ENCODE measurements around the gene FSIP1.

FSIP1 gene

GRCh38 chr15:39579487-39580116, 203.0 kb downstream of the FSIP1 start:
- no peak overlapping the region for H3K18ac ChIP-seq (ENCODE audit: low read length)
- peaks cover 16% of the 10 kb centered on the region for H3K79me2 ChIP-seq (ENCODE audit: control insufficient read depth, insufficient read depth, low read length, poor library complexity)
- peak overlapping the region; percentile 38 for H4K91ac ChIP-seq (ENCODE audit: low read depth, low read length)
- H4K8ac ChIP-seq (ENCODE audit: low read depth, low read length), result no peak overlapping the region
- H3K23ac ChIP-seq (ENCODE audit: low read length), result no peak overlapping the region
- H2BK12ac ChIP-seq (ENCODE audit: low read length), result no peak overlapping the region
- no peak overlapping the region for H3K9ac ChIP-seq (ENCODE audit: low read length)
- DNase-seq, result peak; percentile 78 to 85
- peaks cover 14 to 17% of the 10 kb centered on the region in 2 experiments for H3K36me3 ChIP-seq (ENCODE audit: control insufficient read depth in 1 of 2, insufficient read depth in 2 of 2, low read length in 2 of 2)
- no peak overlapping the region for H4K12ac ChIP-seq (ENCODE audit: low read depth, low read length)
- H3K27ac ChIP-seq (ENCODE audit: low read depth, low read length), result peak overlapping the region; percentile 83
- H3K14ac ChIP-seq (ENCODE audit: low read length), result no peak overlapping the region
- no peak overlapping the region for H3K4ac ChIP-seq (ENCODE audit: low read depth, low read length)
- H2AK5ac ChIP-seq (ENCODE audit: low read length), result no peak overlapping the region
- peaks cover 13 to 19% of the 10 kb centered on the region in 2 experiments for H3K4me1 ChIP-seq (ENCODE audit: control insufficient read depth in 1 of 2, insufficient read depth in 2 of 2, low read length in 2 of 2)
- H3K4me2 ChIP-seq (ENCODE audit: low read length), result peak overlapping the region; percentile 98
- no peak overlapping the region for H2AFZ ChIP-seq (ENCODE audit: insufficient read depth, low read length, poor library complexity)
- peak overlapping the region; percentile 14 for H2BK120ac ChIP-seq (ENCODE audit: insufficient read depth, low read length, poor library complexity)
- WGBS (ENCODE audit: extremely low coverage, insufficient coverage, insufficient read length), result no CpG with 5 or more reads among the region's 18 CpGs
- no peaks in the 10 kb centered on the region for H3K27me3 ChIP-seq (ENCODE audit: insufficient read depth, low read length)
- H3K4me3 ChIP-seq (ENCODE audit: low read depth, low read length), result no peak overlapping the region
- H2BK5ac ChIP-seq (ENCODE audit: low read depth, low read length, poor library complexity), result peak overlapping the region; percentile 26
- H3K79me1 ChIP-seq (ENCODE audit: low read length), result peaks cover 15% of the 10 kb centered on the region
- H3K9me3 ChIP-seq (ENCODE audit: insufficient read depth, low read depth, low read length), result peaks cover 4% of the 10 kb centered on the region

GRCh38 chr15:39578851-39579486, 203.7 kb downstream of the FSIP1 start:
- no peak overlapping the region for H3K18ac ChIP-seq (ENCODE audit: low read length)
- peaks cover 15% of the 10 kb centered on the region for H3K79me1 ChIP-seq (ENCODE audit: low read length)
- no peak overlapping the region for H2AK5ac ChIP-seq (ENCODE audit: low read length)
- H3K4me3 ChIP-seq (ENCODE audit: low read depth, low read length), result no peak overlapping the region
- peaks cover 4% of the 10 kb centered on the region for H3K9me3 ChIP-seq (ENCODE audit: insufficient read depth, low read depth, low read length)
- peak overlapping the region; percentile 63 for H2BK12ac ChIP-seq (ENCODE audit: low read length)
- H4K8ac ChIP-seq (ENCODE audit: low read depth, low read length), result no peak overlapping the region
- WGBS (ENCODE audit: extremely low coverage, insufficient coverage, insufficient read length), result no CpG with 5 or more reads among the region's 5 CpGs
- no peak overlapping the region for H2BK5ac ChIP-seq (ENCODE audit: low read depth, low read length, poor library complexity)
- H2BK120ac ChIP-seq (ENCODE audit: insufficient read depth, low read length, poor library complexity), result peak overlapping the region; percentile 56
- H3K14ac ChIP-seq (ENCODE audit: low read length), result no peak overlapping the region
- H3K27me3 ChIP-seq (ENCODE audit: insufficient read depth, low read length), result no peaks in the 10 kb centered on the region
- no peak for DNase-seq
- H3K4me1 ChIP-seq (ENCODE audit: control insufficient read depth in 1 of 2, insufficient read depth in 2 of 2, low read length in 2 of 2), result peaks cover 11 to 17% of the 10 kb centered on the region in 2 experiments
- no peak overlapping the region for H3K9ac ChIP-seq (ENCODE audit: low read length)
- H3K27ac ChIP-seq (ENCODE audit: low read depth, low read length), result no peak overlapping the region
- H3K4ac ChIP-seq (ENCODE audit: low read depth, low read length), result no peak overlapping the region
- H3K4me2 ChIP-seq (ENCODE audit: low read length), result no peak overlapping the region
- H4K12ac ChIP-seq (ENCODE audit: low read depth, low read length), result no peak overlapping the region
- H2AFZ ChIP-seq (ENCODE audit: insufficient read depth, low read length, poor library complexity), result no peak overlapping the region
- H3K36me3 ChIP-seq (ENCODE audit: control insufficient read depth in 1 of 2, insufficient read depth in 2 of 2, low read length in 2 of 2), result peaks cover 11 to 14% of the 10 kb centered on the region in 2 experiments
- no peak overlapping the region for H4K91ac ChIP-seq (ENCODE audit: low read depth, low read length)
- H3K23ac ChIP-seq (ENCODE audit: low read length), result no peak overlapping the region
- H3K79me2 ChIP-seq (ENCODE audit: control insufficient read depth, insufficient read depth, low read length, poor library complexity), result peaks cover 16% of the 10 kb centered on the region

- H4K91ac ChIP-seq (ENCODE audit: low read depth, low read length), result no peak overlapping the region
- no peaks in the 10 kb centered on the region for H3K79me2 ChIP-seq (ENCODE audit: control insufficient read depth, insufficient read depth, low read length, poor library complexity)
- H3K4me2 ChIP-seq (ENCODE audit: low read length), result no peak overlapping the region
- no peaks in the 10 kb centered on the region for H3K27me3 ChIP-seq (ENCODE audit: insufficient read depth, low read length)
- no CpG with 5 or more reads among the region's 6 CpGs for WGBS (ENCODE audit: extremely low coverage, insufficient coverage, insufficient read length)
- H4K8ac ChIP-seq (ENCODE audit: low read depth, low read length), result no peak overlapping the region
- no peak overlapping the region for H2BK12ac ChIP-seq (ENCODE audit: low read length)
- peaks cover 3% of the 10 kb centered on the region for H3K79me1 ChIP-seq (ENCODE audit: low read length)
- no peak overlapping the region for H3K27ac ChIP-seq (ENCODE audit: low read depth, low read length)
- H3K23ac ChIP-seq (ENCODE audit: low read length), result no peak overlapping the region
- no peak overlapping the region for H2BK5ac ChIP-seq (ENCODE audit: low read depth, low read length, poor library complexity)
- no peak overlapping the region for H3K9ac ChIP-seq (ENCODE audit: low read length)
- no peak overlapping the region for H3K14ac ChIP-seq (ENCODE audit: low read length)
- no peaks in the 10 kb centered on the region for H3K36me3 ChIP-seq (ENCODE audit: control insufficient read depth in 1 of 2, insufficient read depth in 2 of 2, low read length in 2 of 2)
- H3K4me3 ChIP-seq (ENCODE audit: low read depth, low read length), result no peak overlapping the region
- no peaks in the 10 kb centered on the region for H3K9me3 ChIP-seq (ENCODE audit: insufficient read depth, low read depth, low read length)
- H2AK5ac ChIP-seq (ENCODE audit: low read length), result no peak overlapping the region
- no peak overlapping the region for H2AFZ ChIP-seq (ENCODE audit: insufficient read depth, low read length, poor library complexity)
- H3K18ac ChIP-seq (ENCODE audit: low read length), result no peak overlapping the region
- no peak overlapping the region for H4K12ac ChIP-seq (ENCODE audit: low read depth, low read length)
- H3K4ac ChIP-seq (ENCODE audit: low read depth, low read length), result no peak overlapping the region
- H2BK120ac ChIP-seq (ENCODE audit: insufficient read depth, low read length, poor library complexity), result no peak overlapping the region
- H3K4me1 ChIP-seq (ENCODE audit: control insufficient read depth in 1 of 2, insufficient read depth in 2 of 2, low read length in 2 of 2), result peaks cover 2 to 6% of the 10 kb centered on the region in 2 experiments
- DNase-seq, result no peak
These were observed 207.5 kb downstream of the FSIP1 start for GRCh38 chr15:39575180-39575579.

- Histone ChIP-seq H4K8ac (ENCODE audit: low read depth, low read length) (no peak overlapping the region), H3K9ac (ENCODE audit: low read length) (no peak overlapping the region), H2BK12ac (ENCODE audit: low read length) (no peak overlapping the region), H3K4me1 (ENCODE audit: control insufficient read depth in 1 of 2, insufficient read depth in 2 of 2, low read length in 2 of 2) (peaks cover 5 to 9% of the 10 kb centered on the region in 2 experiments), H3K27me3 (ENCODE audit: insufficient read depth, low read length) (no peaks in the 10 kb centered on the region), H2BK120ac (ENCODE audit: insufficient read depth, low read length, poor library complexity) (no peak overlapping the region), H2AFZ (ENCODE audit: insufficient read depth, low read length, poor library complexity) (no peak overlapping the region), H2BK5ac (ENCODE audit: low read depth, low read length, poor library complexity) (no peak overlapping the region), H2AK5ac (ENCODE audit: low read length) (no peak overlapping the region), H3K79me2 (ENCODE audit: control insufficient read depth, insufficient read depth, low read length, poor library complexity) (no peaks in the 10 kb centered on the region), H3K4me2 (ENCODE audit: low read length) (no peak overlapping the region), H3K4ac (ENCODE audit: low read depth, low read length) (no peak overlapping the region), H3K9me3 (ENCODE audit: insufficient read depth, low read depth, low read length) (no peaks in the 10 kb centered on the region), H3K79me1 (ENCODE audit: low read length) (peaks cover 3% of the 10 kb centered on the region), H3K36me3 (ENCODE audit: control insufficient read depth in 1 of 2, insufficient read depth in 2 of 2, low read length in 2 of 2) (no peaks in the 10 kb centered on the region), H3K27ac (ENCODE audit: low read depth, low read length) (no peak overlapping the region), H4K12ac (ENCODE audit: low read depth, low read length) (no peak overlapping the region), H4K91ac (ENCODE audit: low read depth, low read length) (no peak overlapping the region), H3K4me3 (ENCODE audit: low read depth, low read length) (no peak overlapping the region), H3K14ac (ENCODE audit: low read length) (no peak overlapping the region), H3K18ac (ENCODE audit: low read length) (no peak overlapping the region), H3K23ac (ENCODE audit: low read length) (no peak overlapping the region)
- DNase-seq, result peak; percentile 12 to 60
- no CpG with 5 or more reads among the region's 1 CpG for WGBS (ENCODE audit: extremely low coverage, insufficient coverage, insufficient read length)
These were observed 208.2 kb downstream of the FSIP1 start for GRCh38 chr15:39574427-39574826.
